WI38 (cell line): ENCODE results near the gene LSS.
"Not testable (repeated sequence)": the region's sequence is repeated elsewhere in the genome, so short reads cannot be mapped to it uniquely, and the experiment has no call there.

Source experiments
- H3K4me3 ChIP-seq: 2 replicates; pipeline ENCODE4 v1.5.1; 2011; ENCODE audit warnings: low read depth, mild to moderate bottlenecking, control low read depth, low read length
- CTCF ChIP-seq: IDR thresholded peaks from 2 replicates; pipeline ENCODE4 v1.5.1; 2012; ENCODE audit warnings: low read depth, mild to moderate bottlenecking, control low read depth, low read length

LSS gene

GRCh38 chr21:46150073-46150472 is 78.5 kb downstream of the LSS start:
- no peak overlapping the region for H3K4me3 ChIP-seq
- TF ChIP-seq CTCF = no peak

- TF ChIP-seq CTCF = no peak
- no peak overlapping the region for H3K4me3 ChIP-seq
Observed at GRCh38 chr21:46149205-46149901, 79.2 kb downstream of the LSS start.

- H3K4me3 ChIP-seq = no peak overlapping the region
- TF ChIP-seq CTCF = no peak
Observed at GRCh38 chr21:46148106-46148505, 80.5 kb downstream of the LSS start.

GRCh38 chr21:46147429-46147828 is 81.1 kb downstream of the LSS start:
- H3K4me3 ChIP-seq = not testable (repeated sequence)
- TF ChIP-seq CTCF = peak; percentile 63

GRCh38 chr21:46146856-46147255 is 81.7 kb downstream of the LSS start:
- no peak overlapping the region for H3K4me3 ChIP-seq
- TF ChIP-seq CTCF = no peak

- no peak overlapping the region for H3K4me3 ChIP-seq
- no peak for TF ChIP-seq CTCF
Observed at GRCh38 chr21:46145840-46146691, 82.5 kb downstream of the LSS start.
